Activated B cell treated with CpG ODN at 0.5 μM for 24 hours (primary cell): ENCODE results near the gene MAP3K20. TPM values are rescaled to one million over a fixed set of nuclear protein-coding genes. Genes with fewer than 3 reads are reported as not detected.
"Not testable (repeated sequence)": the region's sequence is repeated elsewhere in the genome, so short reads cannot be mapped to it uniquely, and the experiment has no call there.

ENCODE experiments used
- ATAC-seq: fragments of 200-7000 bp; cut with Tn5 transposase; one replicate; pipeline ENCODE4 v1.10.0; 2021; ENCODE audit warnings: low read depth, mild to moderate bottlenecking, moderate library complexity
- CTCF ChIA-PET: fragments of 350-600 bp; sonication (Branson Sonifier 250); formaldehyde crosslinking; loops from one replicate; lab custom pipeline; 2021; ENCODE audit warnings: antibody characterized with exemption; lab: Charles Lee
- POLR2A ChIA-PET: fragments of 350-600 bp; sonication (Branson Sonifier 250); formaldehyde crosslinking; loops from one replicate; lab custom pipeline; 2021; ENCODE audit warnings: antibody characterized with exemption; lab: Charles Lee
- DNase-seq: peaks from one replicate; pipeline ENCODE4 v3.0.0; 2022
- H3K27ac Mint-ChIP-seq: one replicate; pipeline ENCODE4 v1.8.0; 2020; ENCODE audit warnings: mixed read lengths
- H3K27me3 Mint-ChIP-seq: one replicate; pipeline ENCODE4 v1.8.0; 2021; ENCODE audit warnings: mixed read lengths
- H3K36me3 Mint-ChIP-seq: one replicate; pipeline ENCODE4 v1.8.0; 2021; ENCODE audit warnings: low read depth, mixed read lengths
- H3K4me1 Mint-ChIP-seq: one replicate; pipeline ENCODE4 v1.8.0; 2021; ENCODE audit warnings: mixed read lengths
- H3K4me3 Mint-ChIP-seq: one replicate; pipeline ENCODE4 v1.8.0; 2020; ENCODE audit warnings: mild to moderate bottlenecking, mixed read lengths
- H3K9me3 Mint-ChIP-seq: one replicate; pipeline ENCODE4 v1.8.0; 2020; ENCODE audit warnings: mixed read lengths
- CTCF ChIP-seq: fragments of 200-600 bp; IDR thresholded peaks from one replicate; pipeline ENCODE4 v1.8.0; 2022; ENCODE audit warnings: antibody characterized with exemption, mild to moderate bottlenecking
- intact Hi-C: fragments of 100-400 bp; cut with micrococcal nuclease; formaldehyde crosslinking; loops from one replicate; pipeline ENCODE4 v1.15.1; 2024
- total RNA-seq: library from RNA; stranded (reverse); gene quantifications from 2 replicates; pipeline ENCODE4 v1.2.3, GENCODE V29; 2022

MAP3K20 gene
- total RNA-seq, 1 donor from 2014 or later, result 8.7 TPM

- ChIA-PET POLR2A (no interaction called here), CTCF (no interaction called here)
- intact Hi-C loops, result no loop called here
- no peak overlapping the region for H3K4me3 Mint-ChIP-seq
- no peaks in the 10 kb centered on the region for H3K36me3 Mint-ChIP-seq
- H3K27me3 Mint-ChIP-seq, result peaks cover 2% of the 10 kb centered on the region
- no peak overlapping the region for H3K27ac Mint-ChIP-seq
- no peak for DNase-seq
- no peaks in the 10 kb centered on the region for H3K4me1 Mint-ChIP-seq
- ATAC-seq, result no peak
- H3K9me3 Mint-ChIP-seq, result peaks cover 20% of the 10 kb centered on the region
- no peak for TF ChIP-seq CTCF
These were observed 220.6 kb downstream of the MAP3K20 start for GRCh38 chr2:173296235-173296634.

GRCh38 chr2:173298536-173299097 lies 223.0 kb downstream of the MAP3K20 start:
- TF ChIP-seq CTCF, result no peak
- Mint-ChIP-seq H3K4me1 (no peaks in the 10 kb centered on the region), H3K36me3 (no peaks in the 10 kb centered on the region), H3K27ac (no peak overlapping the region), H3K4me3 (no peak overlapping the region), H3K27me3 (no peaks in the 10 kb centered on the region), H3K9me3 (peaks cover 20% of the 10 kb centered on the region)
- CTCF ChIA-PET, result no interaction called here
- ATAC-seq (no peak), DNase-seq (no peak)
- intact Hi-C loops, result no loop called here
- POLR2A ChIA-PET, result no interaction called here

- CTCF ChIA-PET, result no interaction called here
- no peaks in the 10 kb centered on the region for H3K4me1 Mint-ChIP-seq
- intact Hi-C loops, result no loop called here
- no peaks in the 10 kb centered on the region for H3K27me3 Mint-ChIP-seq
- POLR2A ChIA-PET, result no interaction called here
- DNase-seq (no peak), ATAC-seq (no peak)
- no peak overlapping the region for H3K27ac Mint-ChIP-seq
- peaks cover 20% of the 10 kb centered on the region for H3K9me3 Mint-ChIP-seq
- no peak for TF ChIP-seq CTCF
- no peaks in the 10 kb centered on the region for H3K36me3 Mint-ChIP-seq
- H3K4me3 Mint-ChIP-seq, result no peak overlapping the region
These were observed 224.1 kb downstream of the MAP3K20 start for GRCh38 chr2:173299764-173300163.

- Mint-ChIP-seq H3K27me3 (no peaks in the 10 kb centered on the region), H3K9me3 (peaks cover 20% of the 10 kb centered on the region), H3K36me3 (no peaks in the 10 kb centered on the region), H3K4me1 (no peaks in the 10 kb centered on the region), H3K27ac (no peak overlapping the region), H3K4me3 (no peak overlapping the region)
- DNase-seq, result no peak
- ATAC-seq, result no peak
- ChIA-PET CTCF (no interaction called here), POLR2A (no interaction called here)
- intact Hi-C loops, result no loop called here
- TF ChIP-seq CTCF, result no peak
These were observed 224.8 kb downstream of the MAP3K20 start for GRCh38 chr2:173300458-173300857.

- intact Hi-C loops, CTCF ChIA-PET, H3K27ac Mint-ChIP-seq, H3K36me3 Mint-ChIP-seq, H3K27me3 Mint-ChIP-seq, H3K4me3 Mint-ChIP-seq, ATAC-seq, DNase-seq, POLR2A ChIA-PET, H3K4me1 Mint-ChIP-seq: not testable (repeated sequence)
- peaks cover 20% of the 10 kb centered on the region for H3K9me3 Mint-ChIP-seq
These were observed 225.9 kb downstream of the MAP3K20 start for GRCh38 chr2:173301549-173301948.

GRCh38 chr2:173305303-173305702 lies 229.7 kb downstream of the MAP3K20 start:
- H3K4me3 Mint-ChIP-seq, result no peak overlapping the region
- no peaks in the 10 kb centered on the region for H3K36me3 Mint-ChIP-seq
- intact Hi-C loops, result no loop called here
- TF ChIP-seq CTCF, result no peak
- ChIA-PET CTCF (no interaction called here), POLR2A (no interaction called here)
- peaks cover 4% of the 10 kb centered on the region for H3K9me3 Mint-ChIP-seq
- DNase-seq (no peak), ATAC-seq (no peak)
- H3K27me3 Mint-ChIP-seq, result no peaks in the 10 kb centered on the region
- peaks cover 12% of the 10 kb centered on the region for H3K4me1 Mint-ChIP-seq
- no peak overlapping the region for H3K27ac Mint-ChIP-seq
